Lung (tissue), 12 donors: ENCODE data around the gene MYH10. TPM values are rescaled to one million over a fixed set of nuclear protein-coding genes. Genes with fewer than 3 reads are reported as not detected.
A peak's percentile ranks its signal among the peaks of the same experiment; 100 is the strongest.

ENCODE experiments used
- ATAC-seq: fragments of 200-7000 bp; cut with Tn5 transposase; one replicate; pipeline ENCODE4 v1.9.1; 2020; ENCODE audit warnings: moderate number of reproducible peaks; ENCODE audit not compliant: insufficient read depth, low FRiP score
- DNase-seq, 3 donors: peaks; one replicate each; pipeline ENCODE4 v3.0.0-alpha.2; 2013 to 2017
- H3K27ac ChIP-seq, 2 donors: one replicate each; pipeline ENCODE4 v1.5.1; 2013; ENCODE audit warnings: mild to moderate bottlenecking in 2 of 2, moderate library complexity in 2 of 2, control low read depth in 1 of 2, inconsistent platforms in 1 of 2, low read depth in 1 of 2, low read length in 1 of 2
- H3K27me3 ChIP-seq, 3 donors: one replicate each; pipeline ENCODE4 v1.5.1; 2013; ENCODE audit warnings: low read length in 2 of 3; ENCODE audit not compliant: control insufficient read depth in 3 of 3, insufficient read depth in 3 of 3
- H3K36me3 ChIP-seq, 4 donors: one replicate each; pipeline ENCODE4 v1.5.1; 2013; ENCODE audit warnings: low read length in 4 of 4, mild to moderate bottlenecking in 1 of 4, moderate library complexity in 1 of 4; ENCODE audit not compliant: control insufficient read depth in 4 of 4, insufficient read depth in 4 of 4
- H3K4me1 ChIP-seq, 5 donors: one replicate each; pipeline ENCODE4 v1.5.1; 2013; ENCODE audit warnings: low read length in 5 of 5, mild to moderate bottlenecking in 2 of 5, moderate library complexity in 1 of 5; ENCODE audit not compliant: control insufficient read depth in 5 of 5, insufficient read depth in 5 of 5
- H3K4me3 ChIP-seq: one replicate; pipeline ENCODE4 v1.5.1; 2013; ENCODE audit warnings: mild to moderate bottlenecking, control low read depth, moderate library complexity
- H3K9ac ChIP-seq, 2 donors: one replicate each; pipeline ENCODE4 v1.5.1; 2013; ENCODE audit warnings: low read length in 2 of 2, control low read depth in 1 of 2; ENCODE audit not compliant: insufficient read depth in 1 of 2
- H3K9me3 ChIP-seq, 4 donors: one replicate each; pipeline ENCODE4 v1.5.1; 2013; ENCODE audit warnings: low read length in 3 of 4, mild to moderate bottlenecking in 1 of 4, moderate library complexity in 1 of 4; ENCODE audit not compliant: control insufficient read depth in 4 of 4, insufficient read depth in 3 of 4
- CTCF ChIP-seq: IDR thresholded peaks from 2 replicates; pipeline ENCODE4 v1.5.1; 2012; ENCODE audit warnings: mild to moderate bottlenecking; ENCODE audit errors: control extremely low read depth, extremely low read depth
- WGBS, 2 donors: extraction: QIAGEN DNeasy Blood & Tissue Kit; methylation state at CpG; one replicate each; pipeline ENCODE4 v1.1.7; 2013; 5-methylcytosine and 5-hydroxymethylcytosine counted together
- polyA plus RNA-seq, 2 donors: library from polyadenylated mRNA; stranded (reverse); fragments of 200-250 nt; gene quantifications; one replicate each; pipeline ENCODE4 v1.2.1, GENCODE V29; 2013
- total RNA-seq, 2 donors: library from RNA; depleted of rRNA in 1 of 2; stranded (reverse); fragments of >200 nt in 1 of 2; gene quantifications; one replicate each; pipeline ENCODE4 v1.2.1, GENCODE V29; 2014 to 2021
- donor health status: control.
- donor health status: control.
- donor health status: Bipolar disorder and iron deficiency.
- donor health status: healthy.
- donor health status: DM: yes; HTN: yes; CAD: no.

MYH10 gene
- total and polyA plus RNA-seq, 4 donors = 9.6 to 194 (median 44.7) TPM

GRCh38 chr17:8438441-8438840, 192.1 kb downstream of the MYH10 start:
- Histone ChIP-seq H3K36me3 (peaks cover 0 to 4% (median 2%) of the 10 kb centered on the region in 4 donors), H3K4me1 (peaks cover 0 to 15% (median 5%) of the 10 kb centered on the region in 5 donors), H3K9ac (no peak overlapping the region), H3K4me3 (no peak overlapping the region), H3K27me3 (no peaks in the 10 kb centered on the region), H3K27ac (no peak overlapping the region), H3K9me3 (no peaks in the 10 kb centered on the region)
- no peak for ATAC-seq
- DNase-seq = no peak
- WGBS, 2 donors = 73 to 76% methylated on average over 5 of the region's 5 CpGs
- no peak for TF ChIP-seq CTCF

GRCh38 chr17:8436844-8437171, 193.7 kb downstream of the MYH10 start:
- Histone ChIP-seq H3K9ac (peak overlapping the region in 1 of 2 donors; percentile 96), H3K27ac (peak overlapping the region in 1 of 2 donors; percentile 99), H3K4me3 (peak overlapping the region; percentile 85), H3K27me3 (no peaks in the 10 kb centered on the region), H3K36me3 (peaks cover 0 to 4% (median 2%) of the 10 kb centered on the region in 4 donors), H3K9me3 (no peaks in the 10 kb centered on the region), H3K4me1 (peaks cover 0 to 15% (median 5%) of the 10 kb centered on the region in 5 donors)
- DNase-seq (no peak), ATAC-seq (no peak)
- TF ChIP-seq CTCF = no peak
- 12 to 14% methylated on average over 5 of the region's 5 CpGs for WGBS, 2 donors

- peak overlapping the region; percentile 82 to 96 for H3K9ac ChIP-seq
- peak overlapping the region; percentile 85 for H3K4me3 ChIP-seq
- H3K36me3 ChIP-seq = peaks cover 0 to 4% (median 2%) of the 10 kb centered on the region in 4 donors
- ATAC-seq (peak; percentile 70), DNase-seq (peak; percentile 71 to 75 (median 73))
- 0% methylated on average over 31 to 43 of the region's 43 CpGs for WGBS, 2 donors
- peak overlapping the region; percentile 99 to 100 for H3K27ac ChIP-seq
- H3K9me3 ChIP-seq = no peaks in the 10 kb centered on the region
- TF ChIP-seq CTCF = no peak
- peaks cover 0 to 15% (median 5%) of the 10 kb centered on the region in 5 donors for H3K4me1 ChIP-seq
- H3K27me3 ChIP-seq = no peaks in the 10 kb centered on the region
These were observed 194.2 kb downstream of the MYH10 start for GRCh38 chr17:8436169-8436843.
